Transverse colon (tissue), 4 donors: ENCODE measurements around the gene MAGI1.

Experiments used
- CTCF ChIP-seq, 5 experiments: fragments of 200-600 bp in 3 of 5; fragments of 450-650 bp in 2 of 5; sonication (generic) in 3 of 5; IDR thresholded peaks; 1 replicate in 2 of 5; 2 replicates in 3 of 5; pipeline ENCODE4 v1.5.1; 2016 to 2017; ENCODE audit warnings: antibody characterized with exemption in 5 of 5, inconsistent platforms in 3 of 5, mild to moderate bottlenecking in 2 of 5, moderate library complexity in 1 of 5
- EP300 ChIP-seq: sonication (generic); formaldehyde crosslinking; IDR thresholded peaks from one replicate; pipeline ENCODE4 v1.6.1; 2017; ENCODE audit warnings: antibody characterized with exemption, low read depth
- POLR2A ChIP-seq: fragments of 450-650 bp; IDR thresholded peaks from one replicate; pipeline ENCODE4 v1.6.1; 2016; ENCODE audit warnings: antibody characterized with exemption, mild to moderate bottlenecking, moderate library complexity
- POLR2AphosphoS5 ChIP-seq, 3 donors: sonication (generic); formaldehyde crosslinking; IDR thresholded peaks; one replicate each; pipeline ENCODE4 v1.6.1; 2016; ENCODE audit warnings: antibody characterized with exemption in 3 of 3

- TF ChIP-seq POLR2AphosphoS5 (IDR thresholded peaks at IDR 0.05) = no peak
- TF ChIP-seq CTCF (IDR thresholded peaks at IDR 0.05) = no peak
- TF ChIP-seq EP300 = no peak
- TF ChIP-seq POLR2A = no peak
Measured at GRCh38 chr3:65538101-65538500, 500.6 kb downstream of the MAGI1 start.
